ENCODE results near the gene KIF26A. TPM values are rescaled to one million over a fixed set of nuclear protein-coding genes. Genes with fewer than 3 reads are reported as not detected.

The KIF26A gene
- total RNA-seq, 4 donors from 2014 or later: 2.1 to 6.1 (median 4.6) TPM

DNA sequence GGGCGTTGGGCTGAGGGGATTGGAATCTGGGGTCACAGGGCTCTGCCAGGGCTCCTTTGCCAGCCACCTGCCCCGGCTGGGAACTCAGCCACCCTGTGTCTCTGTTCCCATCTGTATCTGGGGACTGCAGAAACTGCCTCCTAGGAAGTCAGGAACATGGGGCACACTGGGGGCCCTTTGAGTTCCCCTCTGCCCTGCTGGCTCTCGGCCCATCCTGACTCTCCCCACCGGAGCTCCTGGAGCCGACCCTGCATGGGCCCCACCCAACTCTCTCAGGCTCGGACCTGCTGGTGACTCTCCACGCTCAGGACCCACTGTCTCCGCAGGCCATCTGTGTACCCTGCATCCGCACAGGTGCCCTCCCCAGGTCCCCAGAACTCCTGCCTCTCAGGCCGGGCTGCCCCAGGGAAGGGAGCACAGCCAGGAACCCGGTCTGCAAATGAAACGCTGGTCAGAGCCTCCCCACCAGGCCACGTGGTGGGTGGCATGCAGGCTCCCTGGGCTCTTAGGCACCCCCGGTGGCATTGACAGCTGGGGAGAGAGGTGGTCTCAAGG lies 82.8 kb downstream of the KIF26A start:
- Histone ChIP-seq H3K9me3 (no peaks in the 10 kb centered on the region), H3K36me3 (no peaks in the 10 kb centered on the region), H3K27me3 (peaks cover 52% of the 10 kb centered on the region), H3K4me3 (no peak overlapping the region), H3K27ac (no peak overlapping the region), H3K4me1 (peaks cover 13% of the 10 kb centered on the region)
- 64% methylated on average over 8 of the region's 14 CpGs for WGBS
- no peak for DNase-seq (ENCODE audit: low spot score in 2 of 2)
- no peak for TF ChIP-seq EP300 (IDR thresholded peaks at IDR 0.05)

DNA sequence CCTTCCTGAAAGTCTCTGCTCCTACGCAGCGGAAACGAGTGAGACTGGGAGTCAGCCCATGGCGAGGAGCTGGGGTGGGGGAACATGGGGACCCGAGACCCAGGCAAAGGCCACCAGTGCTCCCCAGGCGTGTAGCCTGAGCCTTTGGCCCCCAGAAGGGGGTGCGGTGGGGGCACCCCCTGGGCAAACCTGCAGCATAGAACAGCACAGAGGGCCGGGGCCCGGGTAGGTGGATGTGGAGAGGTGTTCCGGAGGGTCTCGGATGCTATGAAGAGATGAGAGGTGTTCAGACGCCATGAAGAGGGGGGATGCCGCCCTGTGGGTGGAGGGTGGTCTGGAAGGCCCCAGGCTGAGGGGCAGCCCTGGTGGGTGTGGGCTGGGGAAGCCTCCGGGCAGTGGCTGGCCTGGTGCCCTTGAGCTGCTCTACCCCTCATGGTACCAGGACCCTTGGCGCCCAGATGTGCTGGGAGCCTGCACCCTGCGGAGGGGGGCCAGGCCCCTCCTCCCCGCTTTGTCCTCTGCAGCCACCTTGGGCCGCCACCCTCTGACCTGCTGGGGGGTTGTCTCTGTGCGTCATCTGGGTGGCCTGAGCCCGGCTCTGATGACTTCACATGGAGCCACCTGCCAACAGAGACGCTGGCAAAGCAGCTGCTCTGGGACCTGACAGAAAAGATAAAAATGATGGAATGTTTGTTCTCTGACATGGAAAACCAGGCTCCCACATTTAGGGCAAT lies 83.4 kb downstream of the KIF26A start:
- peaks cover 52% of the 10 kb centered on the region for H3K27me3 ChIP-seq
- 82% methylated on average over 15 of the region's 21 CpGs for WGBS
- H3K4me1 ChIP-seq: peaks cover 13% of the 10 kb centered on the region
- peak in 1 of 2 donors; percentile 46 for DNase-seq (ENCODE audit: low spot score in 2 of 2)
- H3K4me3 ChIP-seq: no peak overlapping the region
- no peaks in the 10 kb centered on the region for H3K9me3 ChIP-seq
- H3K27ac ChIP-seq: no peak overlapping the region
- no peaks in the 10 kb centered on the region for H3K36me3 ChIP-seq
- TF ChIP-seq EP300 (IDR thresholded peaks at IDR 0.05) (no peak), POLR2A (IDR thresholded peaks at IDR 0.05) (no peak), POLR2AphosphoS5 (IDR thresholded peaks at IDR 0.05) (no peak)
- TF ChIP-seq, protein P1, sequence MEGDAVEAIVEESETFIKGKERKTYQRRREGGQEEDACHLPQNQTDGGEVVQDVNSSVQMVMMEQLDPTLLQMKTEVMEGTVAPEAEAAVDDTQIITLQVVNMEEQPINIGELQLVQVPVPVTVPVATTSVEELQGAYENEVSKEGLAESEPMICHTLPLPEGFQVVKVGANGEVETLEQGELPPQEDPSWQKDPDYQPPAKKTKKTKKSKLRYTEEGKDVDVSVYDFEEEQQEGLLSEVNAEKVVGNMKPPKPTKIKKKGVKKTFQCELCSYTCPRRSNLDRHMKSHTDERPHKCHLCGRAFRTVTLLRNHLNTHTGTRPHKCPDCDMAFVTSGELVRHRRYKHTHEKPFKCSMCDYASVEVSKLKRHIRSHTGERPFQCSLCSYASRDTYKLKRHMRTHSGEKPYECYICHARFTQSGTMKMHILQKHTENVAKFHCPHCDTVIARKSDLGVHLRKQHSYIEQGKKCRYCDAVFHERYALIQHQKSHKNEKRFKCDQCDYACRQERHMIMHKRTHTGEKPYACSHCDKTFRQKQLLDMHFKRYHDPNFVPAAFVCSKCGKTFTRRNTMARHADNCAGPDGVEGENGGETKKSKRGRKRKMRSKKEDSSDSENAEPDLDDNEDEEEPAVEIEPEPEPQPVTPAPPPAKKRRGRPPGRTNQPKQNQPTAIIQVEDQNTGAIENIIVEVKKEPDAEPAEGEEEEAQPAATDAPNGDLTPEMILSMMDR (IDR thresholded peaks at IDR 0.05): no peak

DNA sequence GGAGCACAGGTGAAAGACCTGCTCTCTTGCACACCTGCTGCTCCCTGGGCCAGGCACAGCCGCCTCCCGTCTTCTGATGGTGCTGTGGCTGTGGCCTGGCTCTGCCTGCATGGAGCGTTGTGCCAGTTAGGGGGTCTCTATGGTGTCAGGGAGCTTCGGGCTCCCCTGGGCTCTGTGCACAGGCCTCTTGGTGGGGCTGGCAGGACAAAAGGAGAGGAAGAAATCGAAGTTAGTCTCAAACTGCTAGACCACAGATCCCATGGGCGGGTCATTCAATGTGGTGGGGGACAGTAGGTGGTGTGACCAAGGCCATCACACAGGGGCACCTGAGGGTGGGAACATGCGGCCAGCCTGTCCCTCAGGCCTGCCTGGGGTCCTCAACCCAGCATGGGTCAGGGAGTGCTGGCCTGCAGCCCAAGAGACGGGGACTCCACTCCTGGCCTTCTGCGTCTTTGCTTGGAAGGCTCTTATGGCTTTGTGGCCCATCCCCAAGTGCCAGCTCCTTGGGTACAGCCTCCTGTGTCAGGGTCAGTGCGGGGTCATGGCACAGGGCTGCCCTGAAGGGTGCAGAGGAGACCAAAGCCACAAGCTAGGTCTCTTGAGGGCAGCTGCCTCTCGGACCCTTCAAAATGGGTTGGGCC lies 84.1 kb downstream of the KIF26A start:
- Histone ChIP-seq H3K36me3 (no peaks in the 10 kb centered on the region), H3K9me3 (no peaks in the 10 kb centered on the region), H3K4me3 (no peak overlapping the region), H3K4me1 (peaks cover 13% of the 10 kb centered on the region), H3K27ac (no peak overlapping the region), H3K27me3 (peaks cover 52% of the 10 kb centered on the region)
- peak in 1 of 2 donors; percentile 39 for DNase-seq (ENCODE audit: low spot score in 2 of 2)
- TF ChIP-seq, protein P1 (IDR thresholded peaks at IDR 0.05): no peak
- TF ChIP-seq EP300 (IDR thresholded peaks at IDR 0.05) (no peak), POLR2A (IDR thresholded peaks at IDR 0.05) (no peak), POLR2AphosphoS5 (IDR thresholded peaks at IDR 0.05) (no peak)
- 88% methylated on average over 9 of the region's 11 CpGs for WGBS

DNA sequence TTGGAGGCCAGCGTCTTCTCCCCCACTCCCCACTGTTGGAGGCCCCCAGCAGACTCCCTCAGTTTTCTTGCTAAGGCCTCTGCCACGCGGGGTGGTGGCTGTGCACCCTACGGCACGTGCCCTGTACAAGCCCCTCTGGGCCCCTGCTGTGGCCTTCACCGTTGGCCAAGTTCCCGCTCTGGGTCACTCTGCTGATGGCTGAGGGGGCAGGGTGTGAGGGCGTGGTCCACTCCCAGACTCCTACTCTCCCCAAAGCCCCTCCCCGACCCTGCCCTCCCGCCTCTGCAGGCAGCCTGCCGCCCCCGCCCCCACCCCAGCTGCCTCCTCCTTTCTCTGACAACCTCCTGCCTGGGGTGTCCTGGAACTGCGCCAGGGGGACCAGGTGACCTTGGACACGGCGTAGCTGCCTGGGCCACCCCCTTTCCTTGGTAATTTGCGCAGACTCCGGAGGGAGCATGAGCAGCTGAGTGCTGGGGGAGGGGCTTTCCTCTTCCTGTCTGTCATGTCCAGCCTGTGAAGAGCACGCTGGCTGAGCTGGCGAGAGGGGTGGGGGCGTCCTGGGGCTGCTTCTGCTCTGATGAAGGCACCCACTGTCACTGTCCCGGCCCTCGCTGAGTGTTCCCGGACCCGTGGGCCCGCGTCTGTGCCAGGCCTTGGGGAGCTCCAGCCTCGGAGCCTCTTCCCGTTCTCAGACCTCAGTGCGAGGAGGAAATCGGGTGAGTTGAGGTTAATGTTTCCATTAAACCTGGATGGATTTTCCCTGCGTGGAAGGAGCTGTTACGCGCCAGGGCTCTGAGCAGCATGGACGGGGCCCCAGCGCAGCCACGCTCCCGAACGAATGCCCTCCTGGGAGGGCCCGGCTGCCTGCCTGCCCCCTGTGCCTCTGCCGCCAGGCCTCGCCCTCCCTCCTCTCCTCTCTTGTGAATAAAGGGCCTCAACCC lies 85.0 kb downstream of the KIF26A start:
- TF ChIP-seq, protein P1 (IDR thresholded peaks at IDR 0.05): no peak
- TF ChIP-seq EP300 (IDR thresholded peaks at IDR 0.05) (no peak), POLR2AphosphoS5 (IDR thresholded peaks at IDR 0.05) (no peak), POLR2A (IDR thresholded peaks at IDR 0.05) (no peak)
- Histone ChIP-seq H3K27me3 (peaks cover 45% of the 10 kb centered on the region), H3K27ac (no peak overlapping the region), H3K36me3 (no peaks in the 10 kb centered on the region), H3K4me1 (peaks cover 13% of the 10 kb centered on the region), H3K4me3 (peak overlapping the region; percentile 25), H3K9me3 (peaks cover 6% of the 10 kb centered on the region)
- peak in 1 of 2 donors; percentile 51 for DNase-seq (ENCODE audit: low spot score in 2 of 2)
- WGBS: 28% methylated on average over 29 of the region's 41 CpGs

DNA sequence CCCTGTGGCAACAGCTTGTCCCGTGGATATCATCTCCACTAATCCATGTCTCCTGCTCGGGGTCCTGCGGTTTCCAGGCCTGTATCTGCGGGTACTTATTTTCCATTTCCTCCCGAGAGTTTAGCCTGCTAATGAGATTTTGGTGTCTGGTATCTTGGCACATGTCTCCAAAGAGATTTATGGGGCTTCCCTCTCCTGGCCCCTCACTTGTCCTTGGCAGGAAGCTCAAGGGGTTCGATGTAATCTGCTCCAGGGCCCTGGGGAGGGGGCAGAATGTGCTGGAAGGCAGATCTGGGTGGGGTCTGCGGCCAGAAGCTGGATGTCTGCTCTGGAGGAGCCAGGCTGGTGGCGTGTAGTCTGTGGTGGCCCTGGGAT lies 85.7 kb downstream of the KIF26A start:
- peaks cover 13% of the 10 kb centered on the region for H3K4me1 ChIP-seq
- peaks cover 6% of the 10 kb centered on the region for H3K9me3 ChIP-seq
- no peak for DNase-seq (ENCODE audit: low spot score in 2 of 2)
- no peak overlapping the region for H3K27ac ChIP-seq
- WGBS: 20% methylated on average over 6 of the region's 8 CpGs
- no peak overlapping the region for H3K4me3 ChIP-seq
- H3K36me3 ChIP-seq: no peaks in the 10 kb centered on the region
- peaks cover 45% of the 10 kb centered on the region for H3K27me3 ChIP-seq
- TF ChIP-seq POLR2A (IDR thresholded peaks at IDR 0.05) (no peak), EP300 (IDR thresholded peaks at IDR 0.05) (no peak), POLR2AphosphoS5 (IDR thresholded peaks at IDR 0.05) (no peak)
- TF ChIP-seq, protein P1 (IDR thresholded peaks at IDR 0.05): no peak
